Mammary epithelial cell (primary cell): ENCODE data around the gene PRODH.
"Not testable (repeated sequence)": the region's sequence is repeated elsewhere in the genome, so short reads cannot be mapped to it uniquely, and the experiment has no call there.

Experiments
- CTCF ChIP-seq, 2 donors: IDR thresholded peaks in 1 of 2; conservative IDR thresholded peaks in 1 of 2; 2 replicates each; pipeline ENCODE4 v1.5.1; 2011 to 2012; ENCODE audit warnings: inconsistent platforms in 2 of 2, low read length in 2 of 2, mild to moderate bottlenecking in 2 of 2, control low read depth in 1 of 2, low read depth in 1 of 2; ENCODE audit not compliant: insufficient read depth in 1 of 2; ENCODE audit errors: extremely low read depth in 1 of 2
- EZH2 ChIP-seq: IDR thresholded peaks from 2 replicates; pipeline ENCODE4 v1.6.1; 2012; ENCODE audit warnings: low read length, inconsistent platforms, borderline replicate concordance

GRCh38 chr22:18953128-18953527, 17.0 kb upstream of the PRODH start:
- not testable (repeated sequence) for TF ChIP-seq CTCF (conservative IDR thresholded peaks at IDR 0.05 in 1 of 2, IDR thresholded peaks at IDR 0.05 in 1 of 2; ENCODE audit: extremely low read depth in 1 of 2, insufficient read depth in 1 of 2, low read depth in 1 of 2, low read length in 2 of 2); EZH2
